ENCODE results near the gene MAP3K10.
A peak's percentile ranks its signal among the peaks of the same experiment; 100 is the strongest.

Gene MAP3K10

GRCh38 chr19:40253611-40254092 lies 62.4 kb downstream of the MAP3K10 start:
- no peak for DNase-seq

GRCh38 chr19:40254714-40255418 lies 63.6 kb downstream of the MAP3K10 start:
- no peak for DNase-seq

GRCh38 chr19:40255619-40256166 lies 64.5 kb downstream of the MAP3K10 start:
- DNase-seq: no peak

GRCh38 chr19:40256512-40256911 lies 65.3 kb downstream of the MAP3K10 start:
- DNase-seq: no peak

GRCh38 chr19:40257096-40257517 lies 65.9 kb downstream of the MAP3K10 start:
- DNase-seq: no peak

GRCh38 chr19:40261631-40262030 lies 70.4 kb downstream of the MAP3K10 start:
- peak; percentile 77 for DNase-seq

- DNase-seq: no peak
These were observed 71.2 kb downstream of the MAP3K10 start for GRCh38 chr19:40262422-40262821.

- DNase-seq: no peak
These were observed 72.5 kb downstream of the MAP3K10 start for GRCh38 chr19:40263440-40264313.

- DNase-seq: no peak
These were observed 73.3 kb downstream of the MAP3K10 start for GRCh38 chr19:40264314-40265054.

All from MV-4-11 (cell line).